H9 (cell line): ENCODE results near the gene MUC21. TPM values are rescaled to one million over a fixed set of nuclear protein-coding genes. Genes with fewer than 3 reads are reported as not detected.

Experiments
- DNase-seq: peaks from one replicate; pipeline ENCODE4 v3.0.0-alpha.2; 2017
- H2AFZ ChIP-seq: one replicate; pipeline ENCODE4 v1.6.1; 2013; ENCODE audit warnings: mild to moderate bottlenecking, low read length, control low read depth, moderate library complexity
- H2AK5ac ChIP-seq: 2 replicates; pipeline ENCODE4 v1.6.1; 2013; ENCODE audit warnings: low read length, control low read depth, mixed read lengths; ENCODE audit not compliant: insufficient read length
- H2BK120ac ChIP-seq: one replicate; pipeline ENCODE4 v1.6.1; 2013; ENCODE audit warnings: low read depth, mild to moderate bottlenecking, low read length, control low read depth, inconsistent platforms; ENCODE audit not compliant: poor library complexity, severe bottlenecking
- H2BK12ac ChIP-seq: 2 replicates; pipeline ENCODE4 v1.6.1; 2013; ENCODE audit warnings: low read length, control low read depth, mixed read lengths, low read depth; ENCODE audit not compliant: insufficient read length
- H2BK15ac ChIP-seq: 2 replicates; pipeline ENCODE4 v1.6.1; 2013; ENCODE audit warnings: low read depth, low read length, control low read depth
- H2BK20ac ChIP-seq: one replicate; pipeline ENCODE4 v1.6.1; 2013; ENCODE audit warnings: low read depth, mild to moderate bottlenecking, low read length, control low read depth, inconsistent platforms; ENCODE audit not compliant: poor library complexity, severe bottlenecking
- H2BK5ac ChIP-seq: 2 replicates; pipeline ENCODE4 v1.6.1; 2013; ENCODE audit warnings: low read length, control low read depth, mixed read lengths; ENCODE audit not compliant: insufficient read length
- H3K14ac ChIP-seq: 2 replicates; pipeline ENCODE4 v1.6.1; 2013; ENCODE audit warnings: low read length, control low read depth; ENCODE audit not compliant: insufficient read depth
- H3K18ac ChIP-seq: 2 replicates; pipeline ENCODE4 v1.6.1; 2013; ENCODE audit warnings: low read depth, mild to moderate bottlenecking, mixed read lengths, low read length, control low read depth; ENCODE audit not compliant: insufficient read length
- H3K23ac ChIP-seq: 2 replicates; pipeline ENCODE4 v1.6.1; 2013; ENCODE audit warnings: low read length, control low read depth, mixed read lengths, low read depth; ENCODE audit not compliant: insufficient read length
- H3K23me2 ChIP-seq: 2 replicates; pipeline ENCODE4 v1.6.1; 2013; ENCODE audit warnings: low read depth, mild to moderate bottlenecking, mixed read lengths, low read length, control low read depth; ENCODE audit not compliant: insufficient read length, poor library complexity, severe bottlenecking
- H3K27ac ChIP-seq: 2 replicates; pipeline ENCODE4 v1.5.1; 2013; ENCODE audit warnings: low read length, control low read depth, mixed read lengths, low read depth; ENCODE audit not compliant: insufficient read length
- H3K27me3 ChIP-seq: 2 replicates; pipeline ENCODE4 v1.6.1; 2013; ENCODE audit warnings: low read length, control low read depth, inconsistent platforms; ENCODE audit not compliant: insufficient read depth
- H3K4ac ChIP-seq: 2 replicates; pipeline ENCODE4 v1.6.1; 2013; ENCODE audit warnings: low read depth, mild to moderate bottlenecking, control low read depth, inconsistent platforms, low read length, moderate library complexity
- H3K4me1 ChIP-seq: 2 replicates; pipeline ENCODE4 v1.6.1; 2013; ENCODE audit warnings: low read length, control low read depth, inconsistent platforms; ENCODE audit not compliant: insufficient read depth
- H3K4me2 ChIP-seq: 2 replicates; pipeline ENCODE4 v1.6.1; 2013; ENCODE audit warnings: low read length, control low read depth, mixed read lengths; ENCODE audit not compliant: insufficient read length, insufficient read depth
- H3K56ac ChIP-seq: 2 replicates; pipeline ENCODE4 v1.6.1; 2013; ENCODE audit warnings: low read depth, mild to moderate bottlenecking, mixed read lengths, low read length, control low read depth; ENCODE audit not compliant: insufficient read length
- H3K79me1 ChIP-seq: 2 replicates; pipeline ENCODE4 v1.6.1; 2013; ENCODE audit warnings: low read depth, mild to moderate bottlenecking, moderate library complexity, low read length, control low read depth, inconsistent platforms; ENCODE audit not compliant: insufficient read depth, poor library complexity, severe bottlenecking
- H3K79me2 ChIP-seq: 2 replicates; pipeline ENCODE4 v1.6.1; 2013; ENCODE audit warnings: low read length, control low read depth, inconsistent platforms; ENCODE audit not compliant: insufficient read depth
- H3K9ac ChIP-seq: 2 replicates; pipeline ENCODE4 v1.6.1; 2013; ENCODE audit warnings: low read length, control low read depth, mixed read lengths; ENCODE audit not compliant: insufficient read length; ENCODE audit errors: extremely low read depth
- H3K9me3 ChIP-seq: one replicate; pipeline ENCODE4 v1.6.1; 2013; ENCODE audit warnings: low read depth, low read length, inconsistent platforms; ENCODE audit not compliant: control insufficient read depth
- H3T11ph ChIP-seq: one replicate; pipeline ENCODE4 v1.6.1; 2013; ENCODE audit warnings: mild to moderate bottlenecking, low read length, control low read depth, inconsistent platforms
- H4K20me1 ChIP-seq: one replicate; pipeline ENCODE4 v1.6.1; 2013; ENCODE audit not compliant: control insufficient read depth, insufficient read length, insufficient read depth
- H4K5ac ChIP-seq: 2 replicates; pipeline ENCODE4 v1.6.1; 2013; ENCODE audit warnings: low read depth, mild to moderate bottlenecking, mixed read lengths, low read length, control low read depth; ENCODE audit not compliant: insufficient read length
- H4K8ac ChIP-seq: replicated peaks from 2 replicates; pipeline ENCODE4 v1.6.1; 2013; ENCODE audit warnings: low read length, control low read depth, mixed read lengths, low read depth; ENCODE audit not compliant: insufficient read length
- H4K91ac ChIP-seq: 2 replicates; pipeline ENCODE4 v1.6.1; 2013; ENCODE audit warnings: low read depth, mild to moderate bottlenecking, moderate library complexity, mixed read lengths, low read length, control low read depth; ENCODE audit not compliant: insufficient read length
- H3K27ac Mint-ChIP-seq, 3 experiments: 2 replicates in 2 of 3; 3 replicates in 1 of 3; pipeline ENCODE4 v1.8.0; 2020 to 2021; ENCODE audit warnings: mixed read lengths in 3 of 3, mild to moderate bottlenecking in 1 of 3, moderate library complexity in 1 of 3
- H3K27me3 Mint-ChIP-seq: 2 replicates; pipeline ENCODE4 v1.8.0; 2021; ENCODE audit warnings: low read depth, mild to moderate bottlenecking, moderate library complexity, mixed read lengths
- H3K36me3 Mint-ChIP-seq, 3 experiments: 2 replicates in 2 of 3; 3 replicates in 1 of 3; pipeline ENCODE4 v1.8.0; 2020 to 2021; ENCODE audit warnings: low read depth in 3 of 3, mixed read lengths in 3 of 3; ENCODE audit not compliant: insufficient read depth in 1 of 3
- H3K4me1 Mint-ChIP-seq, 2 experiments: 2 replicates each; pipeline ENCODE4 v1.8.0; 2020; ENCODE audit warnings: mixed read lengths in 2 of 2
- H3K4me3 Mint-ChIP-seq, 2 experiments: 2 replicates in 1 of 2; 3 replicates in 1 of 2; pipeline ENCODE4 v1.8.0; 2020 to 2021; ENCODE audit warnings: mild to moderate bottlenecking in 2 of 2, mixed read lengths in 2 of 2, moderate library complexity in 1 of 2
- H3K9me3 Mint-ChIP-seq, 2 experiments: 2 replicates in 1 of 2; 3 replicates in 1 of 2; pipeline ENCODE4 v1.8.0; 2020; ENCODE audit warnings: mild to moderate bottlenecking in 2 of 2, mixed read lengths in 2 of 2, moderate library complexity in 1 of 2
- WGBS: extraction: QIAGEN DNeasy Blood & Tissue Kit; methylation state at CpG from one replicate; pipeline ENCODE4 v1.1.7; 2013; ENCODE audit warnings: missing lambda C conversion rate, low lambda C conversion rate, mixed read lengths; ENCODE audit not compliant: insufficient read length; ENCODE audit errors: extremely low coverage; 5-methylcytosine and 5-hydroxymethylcytosine counted together
- total RNA-seq: library from RNA; stranded (reverse); gene quantifications from 2 replicates; pipeline ENCODE4 v1.2.1, GENCODE V29; 2021
- TF ChIP-seq, protein P1 (sequence below): fragments of 200-600 bp; sonication (generic); conservative IDR thresholded peaks from 3 replicates; pipeline ENCODE4 v1.8.0; 2021; ENCODE audit warnings: antibody characterized with exemption, mild to moderate bottlenecking

MUC21 gene
- total RNA-seq, 1 experiment from 2014 or later = not detected

DNA sequence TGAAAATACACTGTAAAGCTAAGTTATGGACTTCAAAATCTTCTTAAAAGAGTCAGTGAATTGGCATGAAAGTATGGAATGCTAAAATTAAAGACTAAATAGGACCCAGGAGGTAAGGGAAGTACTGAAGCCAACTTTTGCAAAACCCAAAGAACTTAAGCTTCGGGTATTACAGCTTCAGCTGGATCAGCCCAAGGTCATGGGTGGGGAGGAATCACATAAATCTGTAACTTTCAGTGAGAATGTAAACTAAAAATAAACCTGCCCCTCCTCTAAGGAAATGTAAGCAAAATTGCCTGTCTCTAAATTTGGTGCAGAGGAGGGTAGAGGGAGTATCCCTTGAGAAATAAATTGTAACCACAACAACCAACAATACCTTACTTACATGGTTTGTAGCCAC is 4.4 kb upstream of the MUC21 start:
- Histone ChIP-seq H3K23me2 (no peaks in the 10 kb centered on the region), H4K5ac (no peak overlapping the region), H4K20me1 (no peaks in the 10 kb centered on the region), H3K27ac (no peak overlapping the region), H3K79me2 (no peaks in the 10 kb centered on the region), H2BK20ac (no peak overlapping the region), H3K4me2 (no peak overlapping the region), H3K27me3 (no peaks in the 10 kb centered on the region), H4K8ac (no peak overlapping the region), H4K91ac (no peak overlapping the region), H3K9ac (no peak overlapping the region), H2AK5ac (no peak overlapping the region), H3K79me1 (no peaks in the 10 kb centered on the region), H3K56ac (no peak overlapping the region), H3T11ph (no peak overlapping the region), H3K9me3 (no peaks in the 10 kb centered on the region), H2BK120ac (no peak overlapping the region), H2BK12ac (no peak overlapping the region), H3K14ac (no peak overlapping the region), H2BK5ac (no peak overlapping the region), H2BK15ac (no peak overlapping the region), H3K4ac (no peak overlapping the region), H3K23ac (no peak overlapping the region), H3K4me1 (no peaks in the 10 kb centered on the region; the same call in 1 of the 2 replicates), H3K18ac (no peak overlapping the region), H2AFZ (no peak overlapping the region)
- no peak for DNase-seq
- no peaks in the 10 kb centered on the region for H3K36me3 Mint-ChIP-seq
- H3K27me3 Mint-ChIP-seq = peaks cover 7% of the 10 kb centered on the region
- TF ChIP-seq, protein P1, sequence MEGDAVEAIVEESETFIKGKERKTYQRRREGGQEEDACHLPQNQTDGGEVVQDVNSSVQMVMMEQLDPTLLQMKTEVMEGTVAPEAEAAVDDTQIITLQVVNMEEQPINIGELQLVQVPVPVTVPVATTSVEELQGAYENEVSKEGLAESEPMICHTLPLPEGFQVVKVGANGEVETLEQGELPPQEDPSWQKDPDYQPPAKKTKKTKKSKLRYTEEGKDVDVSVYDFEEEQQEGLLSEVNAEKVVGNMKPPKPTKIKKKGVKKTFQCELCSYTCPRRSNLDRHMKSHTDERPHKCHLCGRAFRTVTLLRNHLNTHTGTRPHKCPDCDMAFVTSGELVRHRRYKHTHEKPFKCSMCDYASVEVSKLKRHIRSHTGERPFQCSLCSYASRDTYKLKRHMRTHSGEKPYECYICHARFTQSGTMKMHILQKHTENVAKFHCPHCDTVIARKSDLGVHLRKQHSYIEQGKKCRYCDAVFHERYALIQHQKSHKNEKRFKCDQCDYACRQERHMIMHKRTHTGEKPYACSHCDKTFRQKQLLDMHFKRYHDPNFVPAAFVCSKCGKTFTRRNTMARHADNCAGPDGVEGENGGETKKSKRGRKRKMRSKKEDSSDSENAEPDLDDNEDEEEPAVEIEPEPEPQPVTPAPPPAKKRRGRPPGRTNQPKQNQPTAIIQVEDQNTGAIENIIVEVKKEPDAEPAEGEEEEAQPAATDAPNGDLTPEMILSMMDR = no peak
- H3K4me3 Mint-ChIP-seq = no peak overlapping the region
- WGBS = no CpG with 5 or more reads among the region's 1 CpG
- no peak overlapping the region for H3K27ac Mint-ChIP-seq
- H3K4me1 Mint-ChIP-seq = peaks cover 17 to 25% of the 10 kb centered on the region in 2 experiments
- no peaks in the 10 kb centered on the region for H3K9me3 Mint-ChIP-seq
